ENCODE measurements around the gene ABCC1.

- TF ChIP-seq CTCF (IDR thresholded peaks at IDR 0.05) = no peak
- TF ChIP-seq POLR2A (IDR thresholded peaks at IDR 0.05) = no peak
Measured at GRCh38 chr16:16051132-16051531, 101.7 kb downstream of the ABCC1 start.
